Stimulated activated CD8-positive, alpha-beta memory T cell treated with anti-CD3 and anti-CD28 coated beads, Interleukin-7, amount 100 ng/mL, for 1 hour (primary cell): Measurements from ENCODE around the gene DAZL.

Experiments
- DNase-seq, 2 donors: peaks; one replicate each; pipeline ENCODE4 v3.0.0-alpha.2; 2020; ENCODE audit warnings: low read depth in 2 of 2

Gene DAZL

DNA sequence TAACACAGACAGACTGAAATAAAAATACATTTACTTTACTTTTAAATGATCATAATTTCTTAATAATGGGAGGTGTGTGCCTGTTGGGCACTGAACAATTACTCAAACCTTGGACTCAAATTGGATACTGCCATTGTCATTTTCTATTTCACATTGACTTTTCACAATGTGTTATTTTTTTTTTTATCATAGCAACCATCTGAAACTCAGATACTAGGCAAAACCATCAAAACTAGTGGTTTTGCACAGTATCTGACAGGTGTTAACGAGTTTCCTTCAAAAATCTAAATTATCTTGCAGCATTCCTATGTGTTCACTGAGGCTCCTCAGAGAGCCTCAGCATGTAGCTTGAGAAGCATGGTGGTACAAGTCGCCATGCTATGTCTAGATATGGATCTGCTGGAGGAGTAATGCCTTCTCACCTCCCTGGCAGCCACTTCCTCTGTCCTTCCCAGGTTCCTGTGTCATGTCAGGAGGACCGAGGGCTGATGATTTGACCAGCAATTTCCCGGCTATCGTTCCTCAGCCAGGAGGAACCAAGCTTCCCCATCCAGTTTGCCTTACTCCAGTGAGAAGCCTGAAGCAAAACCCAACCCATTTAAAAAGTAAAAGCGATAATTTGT is 61.9 kb downstream of the DAZL start:
- no peak for DNase-seq

GRCh38 chr3:16538507-16538906 is 66.7 kb downstream of the DAZL start:
- no peak for DNase-seq

GRCh38 chr3:16536996-16537395 is 68.2 kb downstream of the DAZL start:
- no peak for DNase-seq
